Mononuclear cell (primary cell): ENCODE measurements around the gene MLLT6. TPM values are rescaled to one million over a fixed set of nuclear protein-coding genes. Genes with fewer than 3 reads are reported as not detected.
A peak's percentile ranks its signal among the peaks of the same experiment; 100 is the strongest.

Experiments used
- H3K27me3 ChIP-seq: 2 replicates; pipeline ENCODE4 v1.6.0; 2011; ENCODE audit warnings: low read length, control low read depth; ENCODE audit not compliant: insufficient read depth
- H3K4me1 ChIP-seq: 2 replicates; pipeline ENCODE4 v1.5.1; 2011; ENCODE audit warnings: mild to moderate bottlenecking, low read length, control low read depth; ENCODE audit not compliant: insufficient read depth
- H3K4me3 ChIP-seq: 2 replicates; pipeline ENCODE4 v1.5.1; 2011; ENCODE audit warnings: mild to moderate bottlenecking, low read length, moderate library complexity
- H3K9me3 ChIP-seq: 2 replicates; pipeline ENCODE4 v1.5.1; 2011; ENCODE audit warnings: low read depth, mild to moderate bottlenecking, control low read depth, low read length
- total RNA-seq: library from RNA; depleted of rRNA; stranded (reverse); fragments of >200 nt; gene quantifications from one replicate; pipeline ENCODE4 v1.2.3, GENCODE V29; 2012

MLLT6 gene
- total RNA-seq, 1 donor: 95.9 TPM

DNA sequence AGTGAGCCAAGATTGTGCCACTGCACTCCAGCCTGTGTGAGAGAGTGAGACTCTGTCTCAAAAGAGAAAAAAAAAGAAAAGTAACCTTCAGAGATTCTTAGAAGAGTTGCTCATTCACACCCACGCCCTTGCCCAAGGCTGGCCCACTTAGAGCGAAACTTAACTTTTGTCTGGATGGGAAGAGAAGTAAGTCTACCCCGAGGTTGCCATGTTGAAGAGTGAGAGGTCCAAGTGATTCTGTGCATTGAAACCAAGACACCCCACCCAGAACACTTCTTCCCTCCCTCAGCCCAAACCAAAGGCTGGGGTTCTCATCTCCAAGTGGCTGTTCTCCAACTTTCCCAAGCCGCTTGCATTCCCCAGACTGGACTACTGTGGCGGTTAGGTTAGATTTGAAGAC lies 22.7 kb downstream of the MLLT6 start:
- Histone ChIP-seq H3K4me1 (peaks cover 58% of the 10 kb centered on the region), H3K27me3 (no peaks in the 10 kb centered on the region), H3K9me3 (no peaks in the 10 kb centered on the region), H3K4me3 (no peak overlapping the region)

DNA sequence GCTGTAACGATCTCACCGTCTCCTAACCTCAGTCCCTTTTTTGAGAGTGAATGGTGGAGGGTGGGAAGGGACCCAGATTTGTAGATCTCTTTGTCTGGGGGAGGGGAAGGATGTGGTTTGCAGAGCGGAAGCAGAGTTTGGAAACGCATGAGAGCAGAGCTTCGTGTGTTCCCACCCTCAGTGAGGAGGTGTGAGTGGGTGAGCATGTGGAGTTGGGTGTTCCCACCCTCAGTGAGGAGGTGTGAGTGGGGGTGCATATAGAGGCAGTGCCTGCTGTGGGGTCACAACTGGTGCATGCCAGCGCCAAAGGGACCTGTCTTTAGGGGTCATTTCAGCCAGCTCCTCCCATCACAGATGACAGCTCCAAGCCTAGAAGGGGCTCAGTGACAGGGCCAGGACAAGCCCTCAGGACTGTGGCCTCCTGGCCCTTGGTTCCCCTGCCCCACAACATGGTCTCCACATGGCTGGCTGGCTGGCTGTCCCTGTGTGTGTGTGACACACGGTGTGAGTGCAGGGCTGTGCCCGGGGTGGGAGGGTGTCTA lies 23.3 kb downstream of the MLLT6 start:
- Histone ChIP-seq H3K4me1 (peaks cover 58% of the 10 kb centered on the region), H3K9me3 (no peaks in the 10 kb centered on the region), H3K4me3 (no peak overlapping the region), H3K27me3 (no peaks in the 10 kb centered on the region)

DNA sequence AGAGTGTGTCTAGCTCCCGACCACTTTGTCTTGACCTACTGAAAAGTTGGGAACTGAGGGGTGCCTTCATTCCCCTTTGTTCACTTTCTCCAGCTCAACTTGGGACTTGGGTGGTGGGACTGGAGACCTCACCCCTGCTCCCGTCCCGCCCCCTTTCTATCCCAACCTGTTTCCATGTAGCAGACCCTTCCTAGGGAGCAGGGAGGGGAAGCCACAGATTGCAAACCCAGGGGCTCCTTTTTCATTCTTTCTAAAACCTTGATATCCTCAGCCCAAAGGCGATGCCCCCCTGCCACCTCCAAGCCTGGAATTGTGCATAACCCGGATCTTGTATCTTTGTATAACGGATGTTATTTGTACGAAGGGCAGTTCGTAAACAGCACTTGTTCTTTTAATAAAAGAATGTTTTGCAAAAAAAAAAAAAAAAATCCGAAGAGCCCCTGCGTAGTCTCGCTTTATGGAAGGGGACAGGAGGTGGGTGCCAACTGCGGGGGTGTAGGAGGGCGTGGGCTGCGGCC lies 24.4 kb downstream of the MLLT6 start:
- Histone ChIP-seq H3K4me3 (peak overlapping the region; percentile 46), H3K9me3 (no peaks in the 10 kb centered on the region), H3K4me1 (peaks cover 53% of the 10 kb centered on the region), H3K27me3 (no peaks in the 10 kb centered on the region)

DNA sequence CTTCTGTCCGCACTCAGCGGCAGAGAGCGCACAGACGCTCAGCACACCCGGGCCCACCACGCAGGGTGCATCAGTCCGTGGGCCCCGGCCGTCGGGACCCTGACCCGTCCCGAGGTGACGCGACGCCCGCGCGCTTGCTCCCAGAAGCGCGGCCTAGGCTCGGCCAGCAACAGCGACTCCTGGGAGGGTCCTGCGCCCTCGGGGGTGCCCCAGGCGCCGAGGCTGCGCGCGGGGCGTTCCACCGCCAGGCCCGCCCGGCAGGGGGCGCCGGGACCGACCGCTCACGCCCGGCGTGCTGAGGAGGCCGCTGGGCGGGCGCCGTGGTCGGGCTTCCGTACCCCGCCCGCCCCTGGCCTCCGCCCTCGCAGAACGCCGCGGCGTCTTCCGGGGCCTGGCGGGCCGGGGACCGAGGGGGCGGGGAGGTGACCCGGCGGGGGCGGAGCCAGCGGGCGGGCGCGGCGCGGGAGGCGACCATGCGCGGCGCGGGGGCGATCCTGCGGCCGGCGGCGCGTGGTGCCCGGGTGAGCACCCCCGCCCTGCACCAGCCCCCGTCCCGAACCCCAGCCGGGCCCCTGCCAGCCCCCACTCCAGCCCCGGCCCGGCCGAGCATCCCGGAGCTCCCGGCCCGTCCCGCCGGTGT lies 24.9 kb downstream of the MLLT6 start, which contains the start of gene CISD3:
Gene CISD3 (plus strand): TSS at position 456 of the 640 bp plus-strand sequence. CDS start 18 bp downstream, at position 474.
- Histone ChIP-seq H3K4me3 (peak within 1 kb of the TSS; percentile 60), H3K9me3 (no peaks in the 10 kb centered on the region), H3K4me1 (peaks cover 48% of the 10 kb centered on the region), H3K27me3 (no peaks in the 10 kb centered on the region)

DNA sequence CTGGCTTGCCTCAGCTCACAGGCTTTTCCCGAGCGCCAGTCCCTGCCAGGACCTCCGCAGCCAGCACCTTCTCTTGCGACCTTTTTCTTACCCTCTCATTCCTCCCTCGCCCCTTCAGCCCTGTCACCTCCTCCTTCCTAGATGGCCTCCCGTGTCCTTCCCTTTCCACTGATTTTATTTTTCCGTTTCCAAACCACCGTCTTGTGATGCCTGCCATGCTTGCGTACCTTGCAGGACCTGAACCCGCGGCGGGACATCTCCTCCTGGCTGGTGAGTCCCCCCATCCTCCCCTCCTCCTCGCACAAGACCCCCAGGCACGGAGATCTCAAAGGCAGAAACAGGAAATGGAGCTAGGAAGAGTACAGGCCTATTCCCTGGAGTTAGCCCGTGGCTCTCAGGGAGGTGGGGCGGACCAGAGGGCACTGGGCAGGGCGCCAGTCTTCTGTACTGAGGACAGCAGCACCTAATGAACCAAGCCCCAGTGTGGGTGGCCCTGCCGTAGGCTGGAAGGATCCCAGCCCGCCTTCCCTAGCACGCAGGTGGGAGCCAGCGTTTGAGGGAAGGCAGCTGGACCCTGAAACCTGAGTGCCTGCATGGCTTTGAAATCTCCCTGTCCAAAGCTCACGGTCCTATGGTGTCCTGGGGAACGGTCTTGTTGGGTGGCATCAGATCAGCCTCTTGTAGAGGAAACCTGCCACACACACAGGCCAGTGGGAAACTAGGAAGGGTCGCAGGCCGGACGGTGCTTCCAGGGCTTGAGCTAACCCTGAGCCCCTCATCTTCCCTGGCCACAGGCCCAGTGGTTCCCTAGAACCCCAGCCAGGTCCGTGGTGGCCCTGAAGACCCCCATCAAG lies 25.7 kb downstream of the MLLT6 start:
- peak overlapping the region; percentile 60 for H3K4me3 ChIP-seq
- peaks cover 47% of the 10 kb centered on the region for H3K4me1 ChIP-seq
- H3K27me3 ChIP-seq: no peaks in the 10 kb centered on the region
- no peaks in the 10 kb centered on the region for H3K9me3 ChIP-seq

DNA sequence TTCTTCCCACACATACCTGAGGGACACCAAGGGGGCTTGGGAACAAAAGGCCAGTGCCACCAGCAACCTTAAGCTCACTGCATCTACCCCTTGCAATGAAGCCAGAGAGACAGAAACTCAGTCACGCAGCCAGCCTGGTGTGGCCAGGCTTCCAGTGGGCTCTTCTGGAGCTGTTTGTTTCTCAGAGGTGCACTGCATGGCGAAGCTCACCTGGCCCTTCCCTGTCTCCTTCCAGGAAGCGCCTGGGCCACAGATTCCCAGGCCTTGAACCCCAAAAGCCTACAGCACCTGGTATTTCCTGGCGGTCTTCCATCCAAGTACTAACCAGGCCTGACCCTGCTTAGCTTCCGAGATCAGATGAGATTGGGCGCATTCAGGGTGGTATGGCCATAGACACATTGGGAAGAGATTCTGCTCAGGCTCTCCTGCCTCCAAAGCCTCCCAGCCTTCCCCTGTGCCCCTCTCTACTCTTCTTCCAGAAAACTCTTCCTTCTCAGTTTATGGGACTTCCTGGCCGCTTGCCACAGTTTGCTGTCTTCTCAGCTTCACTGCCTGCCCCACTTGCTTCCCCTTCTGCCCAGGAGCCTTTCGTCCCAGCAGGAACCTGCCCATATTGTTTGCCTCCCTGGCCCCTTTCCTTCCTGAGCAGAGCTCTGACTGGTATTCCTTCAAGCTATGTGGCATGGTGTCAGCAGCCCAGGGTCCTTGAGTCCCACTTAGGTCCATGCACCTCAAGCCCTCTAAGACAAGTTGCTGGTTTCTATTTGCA lies 26.6 kb downstream of the MLLT6 start:
- no peaks in the 10 kb centered on the region for H3K27me3 ChIP-seq
- H3K9me3 ChIP-seq: no peaks in the 10 kb centered on the region
- peaks cover 47% of the 10 kb centered on the region for H3K4me1 ChIP-seq
- H3K4me3 ChIP-seq: no peak overlapping the region

DNA sequence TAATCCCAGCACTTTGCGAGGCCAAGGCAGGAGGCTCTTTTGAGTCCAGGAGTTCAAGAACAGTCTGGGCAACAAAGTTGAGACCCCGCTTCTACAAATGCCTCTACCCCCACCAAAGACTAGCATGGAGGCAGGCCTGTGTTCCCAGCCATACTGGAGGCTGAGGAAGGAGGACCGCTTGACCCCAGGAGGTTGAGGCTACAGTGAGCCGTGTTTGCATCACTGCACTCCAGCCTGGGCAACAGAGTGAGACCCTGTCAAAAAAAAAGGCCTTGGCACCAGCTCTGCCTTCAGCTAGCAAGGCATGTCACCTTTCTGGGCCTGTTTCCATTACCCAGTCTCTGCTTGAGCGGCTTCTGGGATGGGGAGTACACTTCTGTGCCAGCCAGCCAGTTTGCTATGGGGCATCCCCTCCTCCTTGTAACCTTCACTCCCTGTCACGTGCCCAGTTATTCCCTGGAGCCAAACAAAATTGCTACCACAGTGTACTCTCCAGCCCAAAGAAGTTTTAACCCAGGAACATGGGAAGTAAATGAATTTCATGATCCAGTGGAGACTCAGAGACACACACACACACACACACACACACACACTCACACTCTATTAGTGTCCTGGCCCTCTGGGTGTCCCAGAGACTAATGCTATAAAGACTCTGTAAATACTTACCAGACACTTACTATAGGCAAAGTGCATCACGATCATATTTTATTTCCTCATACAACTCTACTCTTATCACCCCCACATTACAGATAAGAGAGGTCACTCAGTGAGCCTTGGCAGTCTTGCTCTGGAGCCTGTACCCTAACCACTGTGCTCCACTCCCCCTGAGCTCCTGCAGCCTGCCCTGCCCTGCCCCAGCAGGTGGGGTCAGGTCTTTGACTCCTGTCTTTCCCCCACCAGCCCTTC lies 27.6 kb downstream of the MLLT6 start:
- H3K4me1 ChIP-seq: peaks cover 41% of the 10 kb centered on the region
- H3K27me3 ChIP-seq: no peaks in the 10 kb centered on the region
- H3K4me3 ChIP-seq: no peak overlapping the region
- no peaks in the 10 kb centered on the region for H3K9me3 ChIP-seq

DNA sequence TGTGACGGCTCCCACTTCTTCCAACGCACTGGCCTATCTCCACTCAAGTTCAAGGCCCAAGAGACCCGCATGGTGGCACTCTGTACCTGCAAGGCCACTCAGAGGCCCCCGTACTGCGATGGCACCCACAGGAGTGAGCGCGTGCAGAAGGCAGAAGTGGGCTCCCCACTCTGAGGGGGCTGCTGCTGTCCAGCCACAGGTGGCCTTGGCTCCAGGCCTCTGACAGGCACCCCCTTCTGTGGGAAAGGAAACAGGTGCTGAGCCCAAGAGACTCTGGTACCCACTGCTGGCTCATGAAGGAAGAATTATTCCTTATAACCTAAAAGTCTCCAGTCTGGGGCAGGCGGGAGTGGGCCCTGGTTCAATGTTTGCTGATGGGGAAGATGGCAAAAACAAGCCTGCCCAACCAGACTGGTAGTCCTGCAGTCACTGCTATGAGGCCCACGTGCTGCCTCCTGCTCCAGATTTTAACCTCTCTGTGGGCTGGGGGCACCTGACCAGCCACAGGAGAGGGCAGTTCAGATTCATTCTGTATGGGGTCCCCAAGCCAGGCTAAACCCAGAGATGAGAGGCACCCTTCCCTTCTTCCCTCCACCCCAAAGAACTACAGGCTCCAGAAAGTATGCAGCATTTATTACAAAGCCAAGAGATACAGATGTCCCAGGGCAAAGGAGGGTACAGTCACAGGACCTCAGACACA lies 28.4 kb downstream of the MLLT6 start:
- Histone ChIP-seq H3K4me3 (no peak overlapping the region), H3K27me3 (no peaks in the 10 kb centered on the region), H3K9me3 (no peaks in the 10 kb centered on the region), H3K4me1 (peaks cover 33% of the 10 kb centered on the region)

DNA sequence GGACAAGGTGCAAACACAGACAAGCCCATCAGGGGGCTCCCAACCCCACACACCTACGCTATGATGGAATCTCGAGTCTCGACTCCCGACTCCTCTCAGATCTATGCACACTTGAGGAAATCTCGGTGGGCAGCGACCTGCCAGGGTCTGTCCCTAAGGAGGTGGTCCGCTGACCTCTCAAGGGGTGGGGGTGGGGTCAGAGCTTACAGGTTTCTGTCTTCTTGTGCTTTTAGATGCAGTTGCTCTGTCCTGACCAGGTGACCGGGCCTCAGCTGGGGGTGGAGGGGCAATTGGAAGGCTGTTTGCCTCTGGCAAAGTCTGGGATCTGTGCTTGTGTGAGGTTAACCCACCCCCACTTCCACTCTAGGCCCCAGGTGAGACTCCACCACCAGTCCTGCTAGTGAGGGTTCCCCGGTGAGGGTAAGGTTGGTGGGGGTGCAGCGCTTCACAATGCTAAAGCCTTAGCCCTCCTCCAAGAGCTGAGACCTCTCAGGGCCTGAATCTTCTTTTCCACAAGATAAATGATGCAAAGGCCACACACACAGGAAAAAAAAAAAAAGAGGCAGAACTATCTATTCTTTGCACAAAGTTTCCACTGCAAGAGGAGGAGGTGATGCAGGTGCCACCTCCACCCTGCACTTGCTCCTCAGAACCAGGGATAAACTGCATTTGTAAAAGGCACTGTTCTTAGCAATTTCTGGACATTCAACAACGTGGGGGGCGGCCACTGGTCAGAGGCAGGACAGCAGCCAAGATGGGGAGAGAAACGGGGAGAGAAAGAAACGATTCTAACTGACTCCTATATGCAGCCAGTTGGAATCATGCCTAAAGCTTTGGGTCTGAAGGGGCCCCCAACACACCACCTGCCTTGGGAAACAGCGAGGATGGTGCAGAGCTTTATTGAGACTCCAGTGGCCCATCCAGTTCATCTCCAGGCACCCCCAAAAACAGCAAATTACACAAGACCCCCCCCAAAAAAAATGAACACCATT lies 29.2 kb downstream of the MLLT6 start:
- no peaks in the 10 kb centered on the region for H3K27me3 ChIP-seq
- no peaks in the 10 kb centered on the region for H3K9me3 ChIP-seq
- H3K4me1 ChIP-seq: peaks cover 25% of the 10 kb centered on the region
- no peak overlapping the region for H3K4me3 ChIP-seq

DNA sequence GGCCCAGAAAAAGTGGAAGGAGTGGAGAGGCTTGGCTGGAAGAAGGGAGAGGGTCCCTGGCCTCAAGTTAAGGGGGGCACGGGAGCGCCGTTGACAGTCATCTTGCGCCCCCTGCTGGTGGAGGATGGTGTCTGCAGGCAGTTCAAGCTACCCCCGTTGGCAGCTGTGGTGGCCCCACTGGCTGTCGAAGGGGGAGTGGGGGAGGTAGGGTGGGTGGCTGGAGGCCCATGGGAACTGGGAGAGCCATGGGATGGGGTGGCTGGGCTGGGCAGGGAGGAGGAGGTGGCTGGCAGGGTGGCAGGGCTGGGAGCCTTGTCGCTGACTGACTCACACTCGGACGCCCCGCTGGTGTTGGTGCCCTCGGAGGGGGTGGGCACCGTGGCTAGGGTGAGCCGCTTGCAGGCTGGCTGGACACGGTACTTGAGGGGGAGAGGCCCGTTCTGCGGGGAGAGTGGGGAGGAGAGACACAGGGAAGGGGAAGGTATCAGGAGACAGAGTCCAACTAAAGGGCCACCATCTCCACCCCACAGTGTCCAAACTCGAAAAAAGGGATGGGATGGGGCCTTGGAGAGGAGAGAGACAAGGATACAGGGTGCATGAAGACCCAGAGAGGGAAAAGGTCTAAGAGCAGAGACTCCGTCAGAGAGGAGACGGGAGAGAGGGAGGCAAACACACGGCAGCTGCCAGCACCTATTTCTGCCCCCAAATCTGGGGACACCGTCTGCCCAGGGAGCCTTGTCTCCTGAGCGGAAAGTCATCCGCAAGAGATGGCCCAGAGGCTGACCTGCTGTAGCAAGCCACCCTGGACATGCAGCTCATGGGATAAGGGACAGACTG lies 30.3 kb downstream of the MLLT6 start:
- no peak overlapping the region for H3K4me3 ChIP-seq
- H3K9me3 ChIP-seq: no peaks in the 10 kb centered on the region
- H3K4me1 ChIP-seq: peaks cover 18% of the 10 kb centered on the region
- no peaks in the 10 kb centered on the region for H3K27me3 ChIP-seq

DNA sequence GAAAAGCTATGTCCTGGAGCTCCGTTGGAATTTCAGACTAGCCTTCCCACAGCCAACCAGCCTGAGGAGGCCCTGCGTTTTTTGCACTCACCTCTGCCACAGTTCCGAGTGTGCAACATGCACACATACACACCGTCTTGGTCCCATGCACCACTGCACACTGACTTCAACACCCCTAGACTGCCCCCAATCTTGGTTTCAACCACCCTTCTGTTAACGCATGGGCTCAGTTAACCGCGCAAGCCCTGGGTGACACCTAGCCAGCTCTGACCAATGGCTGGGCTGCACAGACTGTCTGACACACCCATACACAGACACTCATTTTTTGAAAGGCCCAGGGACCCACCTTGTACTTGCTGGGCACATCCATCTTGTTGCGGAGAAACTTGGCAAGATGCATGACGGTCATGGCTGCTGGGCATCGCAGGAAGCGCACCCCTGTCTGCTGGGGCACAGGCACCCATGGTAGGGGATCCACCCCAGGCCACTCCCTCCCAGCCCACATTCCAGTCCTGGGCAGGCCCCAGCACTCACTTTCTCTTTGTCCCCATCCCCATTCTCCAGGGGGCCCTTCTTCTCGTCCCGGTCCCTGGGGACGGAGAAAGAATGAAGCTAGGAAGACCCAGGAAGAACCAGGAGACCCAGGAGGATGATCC lies 33.1 kb downstream of the MLLT6 start:
- Histone ChIP-seq H3K9me3 (no peaks in the 10 kb centered on the region), H3K4me1 (no peaks in the 10 kb centered on the region), H3K27me3 (no peaks in the 10 kb centered on the region), H3K4me3 (no peak overlapping the region)

DNA sequence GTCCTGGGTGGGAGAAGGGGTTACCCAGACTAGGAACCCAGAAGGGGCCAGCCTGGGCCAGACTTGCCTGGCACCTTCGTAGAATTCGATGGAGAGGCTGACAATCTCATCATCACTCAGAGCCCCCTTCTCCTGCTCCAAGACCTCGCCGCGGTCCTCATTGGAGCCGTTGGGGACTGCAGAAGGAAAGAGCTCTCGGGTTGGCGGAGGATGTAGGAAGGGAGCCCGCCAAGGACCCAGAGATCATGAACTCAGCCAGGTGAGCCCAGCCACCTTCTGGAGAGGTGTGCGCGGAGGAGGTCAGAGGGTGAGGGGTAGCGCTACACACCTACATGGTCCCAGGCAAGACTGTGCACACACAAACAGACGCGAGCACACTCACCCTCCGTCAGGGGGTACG lies 33.6 kb downstream of the MLLT6 start:
- no peaks in the 10 kb centered on the region for H3K4me1 ChIP-seq
- no peaks in the 10 kb centered on the region for H3K9me3 ChIP-seq
- H3K4me3 ChIP-seq: no peak overlapping the region
- H3K27me3 ChIP-seq: no peaks in the 10 kb centered on the region
